H1 (cell line): ENCODE measurements around the gene GPR141. TPM values are rescaled to one million over a fixed set of nuclear protein-coding genes. Genes with fewer than 3 reads are reported as not detected.

Experiments
- CTCF ChIA-PET: fragments of 300-600 bp; sonication (Branson Sonifier 250); formaldehyde crosslinking; loops from one replicate; lab custom pipeline; 2021; ENCODE audit not compliant: partially characterized antibody; lab: Charles Lee
- POLR2A ChIA-PET: fragments of 300-600 bp; sonication (Branson Sonifier 250); formaldehyde crosslinking; loops from one replicate; lab custom pipeline; 2021; ENCODE audit warnings: inconsistent platforms; ENCODE audit not compliant: partially characterized antibody; lab: Charles Lee
- DNase-seq, 2 experiments: peaks; one replicate each; pipeline versions ENCODE4 v3.0.0 to v3.0.0-alpha.2; 2010 to 2022; ENCODE audit warnings: low spot score in 2 of 2, low read depth in 1 of 2, mixed read lengths in 1 of 2
- FAIRE-seq: peaks from 2 replicates; lab custom pipeline; 2011; peaks lifted over from hg19 to GRCh38; lab: Jason Lieb, UNC
- H2AFZ ChIP-seq: 2 replicates; pipeline ENCODE4 v1.8.1; 2012; ENCODE audit warnings: low read length, inconsistent platforms
- H2AK5ac ChIP-seq: 2 replicates; pipeline ENCODE4 v1.6.1; 2013; ENCODE audit warnings: low read depth, low read length
- H2BK120ac ChIP-seq: replicated peaks from 2 replicates; pipeline ENCODE3; 2013; ENCODE audit warnings: low read depth, low read length, inconsistent platforms
- H2BK12ac ChIP-seq: 2 replicates; pipeline ENCODE4 v1.6.1; 2013; ENCODE audit warnings: low read depth, low read length
- H2BK15ac ChIP-seq: 2 replicates; pipeline ENCODE4 v1.6.1; 2013; ENCODE audit warnings: low read length
- H2BK20ac ChIP-seq: 2 replicates; pipeline ENCODE4 v1.6.1; 2013; ENCODE audit warnings: low read length
- H2BK5ac ChIP-seq: 2 replicates; pipeline ENCODE4 v1.6.1; 2013; ENCODE audit warnings: low read depth, low read length
- H3K14ac ChIP-seq: 2 replicates; pipeline ENCODE4 v1.6.1; 2013; ENCODE audit warnings: inconsistent platforms; ENCODE audit not compliant: insufficient read length
- H3K18ac ChIP-seq: 2 replicates; pipeline ENCODE4 v1.6.1; 2013; ENCODE audit warnings: low read length; ENCODE audit errors: extremely low read depth
- H3K23ac ChIP-seq: 2 replicates; pipeline ENCODE4 v1.6.1; 2013; ENCODE audit warnings: inconsistent platforms; ENCODE audit not compliant: insufficient read length
- H3K23me2 ChIP-seq: 2 replicates; pipeline ENCODE4 v1.6.1; 2013; ENCODE audit warnings: low read depth, low read length
- H3K27ac ChIP-seq: 2 replicates; pipeline ENCODE4 v1.6.1; 2011; ENCODE audit warnings: low read depth, low read length, inconsistent platforms
- H3K27me3 ChIP-seq, 4 experiments: replicated peaks in 1 of 4; 1 replicate in 1 of 4; 2 replicates in 3 of 4; pipeline versions ENCODE4 v1.6.1 to v1.8.1; 2011 to 2013; ENCODE audit warnings: low read length in 3 of 4, mild to moderate bottlenecking in 3 of 4, inconsistent platforms in 2 of 4, mixed read lengths in 2 of 4, moderate library complexity in 1 of 4; ENCODE audit not compliant: control insufficient read depth in 3 of 4, insufficient read depth in 3 of 4; ENCODE audit errors: extremely low read depth in 1 of 4
- H3K36me3 ChIP-seq, 4 experiments: 2 replicates each; pipeline versions ENCODE4 v1.6.1 to v1.8.1; 2011 to 2013; ENCODE audit warnings: mild to moderate bottlenecking in 4 of 4, low read length in 3 of 4, moderate library complexity in 2 of 4, control low read depth in 1 of 4, inconsistent platforms in 1 of 4; ENCODE audit not compliant: insufficient read depth in 4 of 4, control insufficient read depth in 2 of 4
- H3K4ac ChIP-seq: replicated peaks from 2 replicates; pipeline ENCODE3; 2013; ENCODE audit warnings: low read length, low read depth, mixed read lengths, inconsistent platforms; ENCODE audit not compliant: insufficient read length
- H3K4me1 ChIP-seq, 4 experiments: replicated peaks in 1 of 4; 1 replicate in 1 of 4; 2 replicates in 3 of 4; pipeline versions ENCODE4 v1.6.1 to v1.8.1; 2011 to 2013; ENCODE audit warnings: low read length in 3 of 4, inconsistent platforms in 2 of 4, mixed read lengths in 1 of 4; ENCODE audit not compliant: insufficient read depth in 4 of 4, control insufficient read depth in 3 of 4
- H3K4me2 ChIP-seq, 2 experiments: 2 replicates each; pipeline versions ENCODE4 v1.6.1 to v1.8.1; 2011 to 2013; ENCODE audit warnings: low read depth in 2 of 2, low read length in 2 of 2, control low read depth in 1 of 2, inconsistent platforms in 1 of 2, mild to moderate bottlenecking in 1 of 2; ENCODE audit not compliant: insufficient read depth in 1 of 2
- H3K4me3 ChIP-seq, 4 experiments: fragments of 200-600, 300-600 bp in 1 of 4; sonication (generic), shearing (Covaris generic), sonication (Bioruptor Twin) in 1 of 4; 2 replicates each; pipeline versions ENCODE4 v1.5.1 to v1.8.1; 2011 to 2016; ENCODE audit warnings: low read length in 4 of 4, low read depth in 3 of 4, control low read depth in 2 of 4, inconsistent platforms in 2 of 4, mild to moderate bottlenecking in 2 of 4, mixed read lengths in 1 of 4, moderate library complexity in 1 of 4; ENCODE audit not compliant: insufficient read depth in 2 of 4; ENCODE audit errors: extremely low read depth in 1 of 4
- H3K56ac ChIP-seq: replicated peaks from 2 replicates; pipeline ENCODE3; 2013; ENCODE audit warnings: low read depth, mild to moderate bottlenecking, mixed read lengths, low read length, inconsistent platforms; ENCODE audit not compliant: insufficient read length
- H3K79me1 ChIP-seq: 2 replicates; pipeline ENCODE4 v1.6.1; 2013; ENCODE audit warnings: low read depth, low read length, control low read depth
- H3K79me2 ChIP-seq, 2 experiments: 2 replicates each; pipeline versions ENCODE4 v1.6.1 to v1.8.1; 2012 to 2013; ENCODE audit warnings: low read length in 2 of 2, mild to moderate bottlenecking in 2 of 2, inconsistent platforms in 1 of 2; ENCODE audit not compliant: insufficient read depth in 2 of 2, control insufficient read depth in 1 of 2
- H3K9ac ChIP-seq, 4 experiments: replicated peaks in 1 of 4; 1 replicate in 1 of 4; 2 replicates in 3 of 4; pipeline versions ENCODE4 v1.6.1 to v1.8.1; 2011 to 2013; ENCODE audit warnings: low read depth in 3 of 4, low read length in 3 of 4, control low read depth in 2 of 4, mild to moderate bottlenecking in 2 of 4, moderate library complexity in 2 of 4, inconsistent platforms in 1 of 4; ENCODE audit errors: extremely low read depth in 1 of 4
- H3K9me3 ChIP-seq, 2 experiments: 2 replicates each; pipeline versions ENCODE4 v1.6.1 to v1.8.1; 2012 to 2013; ENCODE audit warnings: mild to moderate bottlenecking in 2 of 2, moderate library complexity in 2 of 2, control low read depth in 1 of 2, inconsistent platforms in 1 of 2, low read depth in 1 of 2, low read length in 1 of 2, mixed read lengths in 1 of 2; ENCODE audit not compliant: insufficient read depth in 2 of 2
- H4K20me1 ChIP-seq, 2 experiments: replicated peaks in 1 of 2; 2 replicates each; pipeline versions ENCODE3 to v1.8.1; 2011 to 2013; ENCODE audit warnings: inconsistent platforms in 2 of 2, low read length in 2 of 2, mild to moderate bottlenecking in 1 of 2; ENCODE audit not compliant: insufficient read depth in 2 of 2, control insufficient read depth in 1 of 2
- H4K5ac ChIP-seq: 2 replicates; pipeline ENCODE4 v1.6.1; 2013; ENCODE audit warnings: low read length, low read depth, mixed read lengths, inconsistent platforms; ENCODE audit not compliant: insufficient read length
- H4K8ac ChIP-seq: 2 replicates; pipeline ENCODE4 v1.8.0; 2013; ENCODE audit warnings: mild to moderate bottlenecking, moderate library complexity, low read length, inconsistent platforms; ENCODE audit not compliant: insufficient read depth; ENCODE audit errors: extremely low read depth
- H4K91ac ChIP-seq: replicated peaks from 2 replicates; pipeline ENCODE3; 2013; ENCODE audit warnings: low read length, mixed read lengths, inconsistent platforms; ENCODE audit not compliant: insufficient read length
- CBX5 ChIP-seq: fragments of 300-800, 300-1000 bp; sonication (generic); IDR thresholded peaks from 2 replicates; pipeline ENCODE4 v1.7.1; 2016; ENCODE audit warnings: antibody characterized with exemption, low read length, low read depth
- CREB1 ChIP-seq: IDR thresholded peaks from 2 replicates; pipeline ENCODE4 v1.6.1; 2012; ENCODE audit warnings: inconsistent platforms
- GABPA ChIP-seq: IDR thresholded peaks from 2 replicates; pipeline ENCODE4 v1.6.1; 2011; ENCODE audit warnings: mild to moderate bottlenecking, low read length, moderate library complexity, borderline replicate concordance; ENCODE audit not compliant: insufficient read depth
- JUND ChIP-seq: IDR thresholded peaks from 2 replicates; pipeline ENCODE4 v1.6.1; 2011; ENCODE audit warnings: mild to moderate bottlenecking, improper control_type of control experiment, low read length
- NANOG ChIP-seq: IDR thresholded peaks from 2 replicates; pipeline ENCODE4 v1.6.1; 2011; ENCODE audit warnings: low read length, low read depth, mild to moderate bottlenecking, inconsistent platforms; ENCODE audit not compliant: insufficient read depth, poor library complexity, severe bottlenecking
- SIRT6 ChIP-seq: IDR thresholded peaks from one replicate; pipeline ENCODE4 v1.7.1; 2012; ENCODE audit warnings: low read length, inconsistent platforms
- SP1 ChIP-seq: IDR thresholded peaks from 2 replicates; pipeline ENCODE4 v1.6.1; 2011; ENCODE audit warnings: low read depth, low read length
- TAF7 ChIP-seq: optimal IDR thresholded peaks from 2 replicates; pipeline ENCODE3; 2011; ENCODE audit warnings: low read depth, mild to moderate bottlenecking, inconsistent platforms, low read length, moderate library complexity, borderline replicate concordance
- TBP ChIP-seq: IDR thresholded peaks from 2 replicates; pipeline ENCODE4 v1.6.1; 2011; ENCODE audit warnings: low read depth, low read length, improper control_type of control experiment
- ZNF274 ChIP-seq: IDR thresholded peaks from 2 replicates; pipeline ENCODE4 v1.7.0; 2012; ENCODE audit warnings: low read length, borderline replicate concordance; ENCODE audit errors: extremely low read depth
- WGBS, 2 experiments: shearing (Covaris generic) in 1 of 2; methylation state at CpG; one replicate each; pipeline versions ENCODE4 v1.1.6 to v1.1.7; 2013 to 2015; ENCODE audit warnings: low lambda C conversion rate in 2 of 2, mixed read lengths in 2 of 2, inconsistent platforms in 1 of 2, low coverage in 1 of 2, missing lambda C conversion rate in 1 of 2; ENCODE audit not compliant: insufficient replicate concordance in 2 of 2, insufficient coverage in 1 of 2, insufficient read length in 1 of 2; ENCODE audit errors: extremely low coverage in 1 of 2, missing lambda C conversion rate in 1 of 2; 5-methylcytosine and 5-hydroxymethylcytosine counted together
- polyA plus RNA-seq, 7 experiments: library from polyadenylated mRNA; depleted of rRNA in 3 of 7; stranded (reverse) in 5 of 7; unstranded in 2 of 7; fragments of >200 nt in 5 of 7; fragments of 200-250 nt in 2 of 7; gene quantifications; 1 replicate in 5 of 7; 2 replicates in 1 of 7; 4 replicates in 1 of 7; pipeline versions ENCODE4 v1.2.1 to v1.2.3, GENCODE V29; 2011 to 2013; ENCODE audit warnings: missing spikeins in 2 of 7, mixed read lengths in 2 of 7
- total RNA-seq: library from RNA; stranded (reverse); fragmentation: NEBNext Ultra II Directional; extraction: Animal tissue kit (Norgen Biotek cat#: 25700); gene quantifications from 2 replicates; pipeline ENCODE4 v1.2.1, GENCODE V29; 2021

Gene GPR141
- total and polyA plus RNA-seq, 2 of the 8 experiments (the other 6 are each of a cell fraction or from before 2014, with no cell fraction given), result 0.45 to 1.0 TPM

DNA sequence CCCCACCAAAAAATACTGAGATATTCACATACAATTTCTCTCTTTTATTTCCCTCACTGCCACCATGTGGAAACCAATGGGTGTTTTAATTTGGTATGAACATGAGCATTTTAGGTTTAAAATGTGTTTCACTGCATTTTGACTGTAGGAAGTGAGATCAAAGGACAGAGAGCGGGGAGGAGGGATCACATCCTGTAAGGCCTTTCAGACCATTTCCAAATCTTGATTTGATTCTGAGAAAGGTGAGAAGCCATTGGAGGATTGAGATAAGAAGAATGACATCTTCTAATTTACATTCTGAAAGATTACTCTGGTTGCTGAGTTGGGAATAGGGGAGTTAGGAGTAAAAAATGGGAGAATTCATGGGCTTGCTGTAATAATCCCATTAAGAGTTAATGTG lies 42.5 kb downstream of the GPR141 start:
- Histone ChIP-seq H3K23ac (no peak overlapping the region), H2BK5ac (no peak overlapping the region), H4K8ac (no peak overlapping the region), H3K79me2 (no peaks in the 10 kb centered on the region), H3K79me1 (no peaks in the 10 kb centered on the region), H3K9me3 (no peaks in the 10 kb centered on the region), H3K4ac (no peak overlapping the region), H3K27ac (no peak overlapping the region), H3K56ac (no peak overlapping the region), H3K23me2 (no peaks in the 10 kb centered on the region), H3K18ac (no peak overlapping the region), H2BK120ac (no peak overlapping the region), H3K14ac (no peak overlapping the region), H3K9ac (no peak overlapping the region), H2AFZ (no peak overlapping the region), H2AK5ac (no peak overlapping the region), H2BK15ac (no peak overlapping the region), H4K5ac (no peak overlapping the region), H3K4me2 (no peak overlapping the region), H3K27me3 (no peaks in the 10 kb centered on the region), H3K4me3 (no peak overlapping the region), H2BK12ac (no peak overlapping the region), H4K20me1 (no peaks in the 10 kb centered on the region), H3K36me3 (no peaks in the 10 kb centered on the region), H3K4me1 (no peaks in the 10 kb centered on the region), H2BK20ac (no peak overlapping the region), H4K91ac (no peak overlapping the region)
- no peak for DNase-seq
- WGBS, 2 experiments, result 92% methylated on average over 1 of the region's 1 CpG; no CpG with 5 or more reads in 1 of the 2 experiments
- TF ChIP-seq JUND (no peak), ZNF274 (no peak), CBX5 (no peak), GABPA (no peak), SIRT6 (no peak), TBP (no peak), SP1 (no peak), NANOG (no peak), TAF7 (no peak), CREB1 (no peak)
- POLR2A ChIA-PET, result no interaction called here
- CTCF ChIA-PET, result no interaction called here
- no peak for FAIRE-seq
